HPDE6-E6E7 (cell line): ENCODE measurements around the gene RNF152.
A peak's percentile ranks its signal among the peaks of the same experiment; 100 is the strongest.

ENCODE experiments used
- DNase-seq: peaks from one replicate; pipeline ENCODE4 v3.0.0; 2011; ENCODE audit warnings: missing footprints; ENCODE audit errors: extremely low spot score

Gene RNF152

GRCh38 chr18:61854578-61855448, 38.0 kb downstream of the RNF152 start:
- DNase-seq, result no peak

- no peak for DNase-seq
These were observed 39.0 kb downstream of the RNF152 start for GRCh38 chr18:61853855-61854254.

DNA sequence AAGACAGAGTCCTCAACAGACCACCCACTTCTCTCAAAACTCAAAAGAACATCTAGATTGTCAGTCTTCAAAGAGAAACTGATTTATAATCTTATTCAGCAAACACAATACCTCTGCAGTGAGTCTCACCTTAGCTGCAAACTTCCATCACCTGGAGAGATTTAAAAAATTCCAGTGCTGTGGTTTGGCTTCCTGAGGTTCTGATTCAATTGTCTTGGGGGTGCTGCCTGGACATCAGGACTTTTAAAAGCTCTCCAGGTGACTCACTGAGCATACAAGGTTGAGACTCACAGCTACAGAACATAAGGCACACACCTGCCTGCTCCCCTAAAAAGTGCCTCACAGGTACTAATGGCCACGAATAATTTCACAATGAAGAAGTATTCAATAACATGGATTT, 40.3 kb downstream of the RNF152 start:
- DNase-seq, result peak; percentile 17

DNA sequence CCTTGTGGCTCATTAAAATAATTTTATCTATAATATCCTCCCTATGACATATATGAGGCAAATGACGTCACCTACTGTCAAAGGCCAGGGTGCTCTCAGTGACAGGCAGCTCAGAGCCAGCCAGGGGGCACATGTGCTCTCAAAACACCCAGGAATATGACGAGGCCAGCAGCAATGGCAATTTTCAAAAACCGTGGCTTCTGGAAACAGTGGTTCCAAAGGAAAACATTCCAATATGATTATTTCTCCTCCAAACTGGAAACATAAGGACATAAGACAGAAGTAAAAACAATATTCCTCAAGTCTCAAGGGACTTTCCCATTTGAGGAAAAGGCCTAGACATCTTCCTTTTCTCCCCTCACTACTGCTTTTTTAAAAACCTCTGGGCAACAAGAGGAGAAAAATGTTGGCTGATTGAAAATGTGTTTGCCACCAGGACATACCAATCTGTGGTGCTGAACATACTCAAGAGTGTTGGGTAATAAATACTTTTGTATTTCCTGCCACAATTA, 40.8 kb downstream of the RNF152 start:
- DNase-seq, result no peak

- no peak for DNase-seq
These were observed 41.5 kb downstream of the RNF152 start for GRCh38 chr18:61851279-61851678.

DNA sequence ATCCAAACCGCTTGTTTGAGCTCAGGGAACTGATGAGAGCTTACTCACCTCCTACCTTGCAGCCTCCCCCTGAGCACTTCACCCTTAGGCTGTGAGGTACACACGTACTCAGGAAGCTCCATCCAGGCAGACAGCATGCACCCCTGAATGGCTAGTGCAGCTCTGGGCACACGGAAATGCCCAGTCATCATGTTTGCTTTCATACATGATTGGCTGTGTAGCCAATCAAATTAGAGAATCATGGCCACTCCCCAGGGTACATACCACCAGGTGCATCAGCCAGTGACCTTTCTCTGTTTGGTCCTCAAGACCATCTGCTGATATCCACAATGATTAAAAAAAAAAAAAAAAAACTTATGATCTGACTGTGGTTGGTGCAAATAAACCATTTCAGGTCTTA, 42.1 kb downstream of the RNF152 start:
- DNase-seq, result no peak

DNA sequence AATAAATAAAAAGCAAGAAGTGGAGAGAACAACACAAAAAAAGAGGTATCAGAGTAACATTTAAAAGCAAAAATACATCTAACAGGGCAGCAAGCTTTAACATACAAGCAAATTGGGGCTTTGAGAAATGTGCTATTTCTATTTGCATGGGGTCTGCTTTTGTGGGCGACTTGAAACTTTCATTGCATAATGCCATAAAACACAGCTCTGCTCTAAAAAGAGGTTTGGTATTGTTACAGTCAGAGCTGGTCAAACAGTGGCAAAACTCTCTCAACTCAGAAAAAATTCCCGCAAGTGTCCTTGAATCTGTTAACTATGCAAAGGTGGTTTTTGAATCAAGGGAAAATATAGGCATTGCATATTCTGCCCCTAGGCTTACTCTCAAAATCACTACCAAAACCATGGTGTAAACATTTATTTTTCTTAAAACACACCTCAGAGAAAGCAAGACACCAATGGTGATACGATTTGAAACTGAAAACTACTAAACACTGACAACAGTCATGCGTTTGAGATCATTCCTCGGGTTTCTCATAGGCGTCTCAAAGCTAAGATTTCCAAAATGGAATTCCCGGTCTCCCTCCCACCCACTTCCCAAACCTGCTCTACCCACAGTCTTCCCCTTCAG, 45.5 kb downstream of the RNF152 start:
- no peak for DNase-seq

DNA sequence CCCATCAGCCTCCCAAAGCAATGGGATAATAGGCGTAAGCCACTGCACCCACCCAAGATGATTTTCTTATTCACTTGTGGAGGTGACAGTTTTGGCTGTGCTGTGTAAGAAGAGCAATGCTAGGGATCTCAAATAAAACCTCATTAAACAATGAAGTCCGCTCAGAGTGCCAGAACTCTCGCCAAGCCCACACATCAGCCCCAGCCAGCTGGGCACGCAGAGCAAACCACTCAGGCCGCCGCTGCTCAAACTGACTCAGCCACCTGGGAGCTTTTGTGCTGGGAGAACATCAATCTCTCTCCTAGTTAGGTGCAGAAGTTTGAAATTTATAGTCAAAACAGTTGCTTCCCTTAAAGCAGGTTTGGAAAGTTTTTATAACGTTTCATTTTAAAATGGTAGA, 47.6 kb downstream of the RNF152 start:
- no peak for DNase-seq

- no peak for DNase-seq
These were observed 48.1 kb downstream of the RNF152 start for GRCh38 chr18:61844726-61845125.

GRCh38 chr18:61842146-61842545, 50.7 kb downstream of the RNF152 start:
- DNase-seq, result no peak

DNA sequence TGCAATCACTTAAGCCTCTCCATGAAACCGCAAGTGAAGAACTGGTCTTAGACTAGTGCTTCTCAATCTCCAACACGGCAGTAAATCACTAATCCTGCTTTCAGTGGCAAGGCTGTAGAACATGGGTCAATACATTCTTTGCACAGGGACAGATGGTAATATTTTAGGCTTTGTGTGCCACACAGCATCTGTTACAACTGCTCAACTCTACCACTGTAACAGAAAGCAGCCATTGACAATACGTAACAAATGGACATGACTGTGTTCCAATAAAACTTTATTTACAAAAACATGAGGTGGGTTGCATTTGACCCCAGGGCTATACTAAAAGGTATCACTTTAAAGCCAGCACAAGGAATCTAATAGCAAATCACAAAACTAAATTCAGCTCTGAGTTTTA, 51.1 kb downstream of the RNF152 start:
- no peak for DNase-seq

- DNase-seq, result no peak
These were observed 52.5 kb downstream of the RNF152 start for GRCh38 chr18:61840324-61840723.

DNA sequence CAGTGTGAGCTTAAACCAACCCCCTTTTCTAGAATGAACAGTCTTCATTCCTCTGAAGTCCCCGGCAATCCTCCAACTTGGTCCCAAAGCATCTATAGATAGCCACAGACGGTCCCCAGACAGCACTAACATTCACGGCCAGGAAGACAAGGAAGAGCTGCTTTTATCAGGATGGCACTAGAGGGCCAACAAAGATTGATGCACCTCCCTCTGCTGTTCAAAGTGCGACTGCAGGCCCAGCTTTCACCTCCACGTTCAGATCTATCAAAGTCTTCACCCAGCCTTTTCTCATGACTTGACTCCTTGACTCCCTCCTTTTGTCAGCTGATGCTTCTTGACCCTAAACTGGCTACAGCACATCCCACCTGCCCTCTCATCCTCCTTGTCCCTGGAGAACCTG, 54.3 kb downstream of the RNF152 start:
- no peak for DNase-seq

DNA sequence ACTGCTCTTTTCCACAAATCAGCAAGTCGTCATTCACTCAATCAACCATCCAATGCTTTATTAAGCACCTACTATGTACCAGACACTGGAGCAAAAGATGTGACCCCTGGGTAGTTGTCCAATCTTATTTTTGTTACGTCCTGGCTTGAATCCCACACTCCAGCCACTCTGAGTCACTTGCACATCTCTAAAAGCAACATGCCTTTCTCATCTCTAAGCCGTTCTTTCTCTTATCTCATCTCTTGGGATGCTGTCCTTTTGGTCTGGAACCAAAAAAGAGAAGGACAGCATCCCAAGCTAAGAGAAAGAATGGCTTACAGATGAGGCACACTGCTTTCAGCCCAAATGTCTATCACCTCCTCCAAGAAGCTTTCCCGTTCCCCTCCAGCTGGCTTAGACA, 58.8 kb downstream of the RNF152 start:
- no peak for DNase-seq

GRCh38 chr18:61833387-61833786, 59.4 kb downstream of the RNF152 start:
- no peak for DNase-seq

GRCh38 chr18:61832858-61833257, 59.9 kb downstream of the RNF152 start:
- DNase-seq, result no peak

GRCh38 chr18:61831071-61831470, 61.7 kb downstream of the RNF152 start:
- DNase-seq, result no peak

GRCh38 chr18:61829108-61829507, 63.7 kb downstream of the RNF152 start:
- no peak for DNase-seq

- DNase-seq, result no peak
These were observed 65.2 kb downstream of the RNF152 start for GRCh38 chr18:61827591-61827990.

DNA sequence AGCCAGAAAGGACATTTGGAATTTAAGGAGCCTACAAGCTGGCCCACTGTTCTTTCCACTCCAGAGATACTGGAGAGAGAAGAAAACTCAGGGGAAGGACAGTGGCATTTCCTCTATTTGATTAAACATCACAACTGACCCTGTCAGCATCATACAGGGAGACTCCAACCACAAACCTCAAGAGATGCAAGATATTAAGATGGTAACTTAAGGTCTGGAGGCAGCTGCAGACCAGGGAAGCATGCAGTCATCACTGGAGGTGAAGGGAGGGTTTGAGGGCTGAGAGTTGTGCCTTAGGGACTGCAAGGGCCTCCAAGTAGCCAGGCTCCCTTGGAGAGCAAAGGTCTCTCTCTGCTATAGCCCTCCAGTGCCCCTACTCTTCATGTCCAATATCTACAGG, 67.4 kb downstream of the RNF152 start:
- DNase-seq, result no peak

GRCh38 chr18:61824733-61825363, 68.0 kb downstream of the RNF152 start:
- no peak for DNase-seq

DNA sequence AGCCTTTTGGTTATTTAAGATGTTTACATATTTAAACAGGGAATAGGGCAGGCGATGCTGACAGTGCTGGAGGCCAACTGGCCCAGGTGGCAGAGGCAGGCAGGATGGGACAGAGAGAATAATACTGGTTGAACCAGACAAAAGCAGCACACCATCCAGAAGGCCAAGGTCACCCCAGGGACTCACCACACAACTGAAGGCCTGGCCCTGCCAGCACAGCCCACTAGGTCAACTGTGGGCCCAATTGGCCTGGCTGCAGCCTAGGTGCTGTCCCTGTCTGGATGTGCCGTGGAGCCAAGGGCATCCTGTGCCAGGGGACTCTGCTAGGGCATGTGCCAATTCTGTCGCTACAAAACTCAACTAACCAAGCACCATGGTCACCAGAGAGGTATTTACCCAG, 69.2 kb downstream of the RNF152 start:
- no peak for DNase-seq

- DNase-seq, result no peak
These were observed 69.9 kb downstream of the RNF152 start for GRCh38 chr18:61822879-61823278.
